ENCODE measurements around the gene CPSF4.
"Not testable (repeated sequence)": the region's sequence is repeated elsewhere in the genome, so short reads cannot be mapped to it uniquely, and the experiment has no call there.

The CPSF4 gene

GRCh38 chr7:99428972-99429566 lies 9.7 kb upstream of the CPSF4 start:
- Histone ChIP-seq H3K9ac (ENCODE audit: low read length) (no peak overlapping the region), H3K36me3 (ENCODE audit: control insufficient read depth, insufficient read depth, low read length, severe bottlenecking) (peaks cover 67% of the 10 kb centered on the region), H3K9me3 (ENCODE audit: control insufficient read depth, low read length) (no peaks in the 10 kb centered on the region), H3K27me3 (replicated peaks; ENCODE audit: control insufficient read depth, insufficient read depth, low read length) (no peaks in the 10 kb centered on the region), H3K4me1 (ENCODE audit: control insufficient read depth, insufficient read depth, low read length) (no peaks in the 10 kb centered on the region), H3K4me3 (ENCODE audit: low read length) (no peak overlapping the region)
- no peak for DNase-seq (ENCODE audit: low read depth)

- H3K4me1 ChIP-seq (ENCODE audit: control insufficient read depth, insufficient read depth, low read length): no peaks in the 10 kb centered on the region
- no peak overlapping the region for H3K9ac ChIP-seq (ENCODE audit: low read length)
- peaks cover 67% of the 10 kb centered on the region for H3K36me3 ChIP-seq (ENCODE audit: control insufficient read depth, insufficient read depth, low read length, severe bottlenecking)
- H3K9me3 ChIP-seq (ENCODE audit: control insufficient read depth, low read length): no peaks in the 10 kb centered on the region
- H3K27me3 ChIP-seq (replicated peaks; ENCODE audit: control insufficient read depth, insufficient read depth, low read length): no peaks in the 10 kb centered on the region
- no peak overlapping the region for H3K4me3 ChIP-seq (ENCODE audit: low read length)
- no peak for DNase-seq (ENCODE audit: low read depth)
Observed at GRCh38 chr7:99429756-99430155, 9.0 kb upstream of the CPSF4 start.

- not testable (repeated sequence) for H3K9me3 ChIP-seq (ENCODE audit: control insufficient read depth, low read length); H3K4me3 ChIP-seq (ENCODE audit: low read length); H3K9ac ChIP-seq (ENCODE audit: low read length); H3K27me3 ChIP-seq (replicated peaks; ENCODE audit: control insufficient read depth, insufficient read depth, low read length); DNase-seq (ENCODE audit: low read depth); H3K4me1 ChIP-seq (ENCODE audit: control insufficient read depth, insufficient read depth, low read length)
- H3K36me3 ChIP-seq (ENCODE audit: control insufficient read depth, insufficient read depth, low read length, severe bottlenecking): peaks cover 59% of the 10 kb centered on the region
Observed at GRCh38 chr7:99431756-99432540, 6.8 kb upstream of the CPSF4 start.

GRCh38 chr7:99433158-99433557 lies 5.6 kb upstream of the CPSF4 start:
- no peak overlapping the region for H3K9ac ChIP-seq (ENCODE audit: low read length)
- no peak overlapping the region for H3K4me3 ChIP-seq (ENCODE audit: low read length)
- no peaks in the 10 kb centered on the region for H3K9me3 ChIP-seq (ENCODE audit: control insufficient read depth, low read length)
- H3K4me1 ChIP-seq (ENCODE audit: control insufficient read depth, insufficient read depth, low read length): peaks cover 6% of the 10 kb centered on the region
- no peaks in the 10 kb centered on the region for H3K27me3 ChIP-seq (replicated peaks; ENCODE audit: control insufficient read depth, insufficient read depth, low read length)
- H3K36me3 ChIP-seq (ENCODE audit: control insufficient read depth, insufficient read depth, low read length, severe bottlenecking): peaks cover 59% of the 10 kb centered on the region
- DNase-seq (ENCODE audit: low read depth): no peak

- Histone ChIP-seq H3K9ac (ENCODE audit: low read length) (peak overlapping the region; percentile 92), H3K36me3 (ENCODE audit: control insufficient read depth, insufficient read depth, low read length, severe bottlenecking) (peaks cover 21% of the 10 kb centered on the region), H3K4me3 (ENCODE audit: low read length) (peak overlapping the region; percentile 90), H3K9me3 (ENCODE audit: control insufficient read depth, low read length) (no peaks in the 10 kb centered on the region), H3K27me3 (replicated peaks; ENCODE audit: control insufficient read depth, insufficient read depth, low read length) (no peaks in the 10 kb centered on the region), H3K4me1 (ENCODE audit: control insufficient read depth, insufficient read depth, low read length) (peaks cover 33% of the 10 kb centered on the region)
- no peak for DNase-seq (ENCODE audit: low read depth)
Observed at GRCh38 chr7:99437946-99438572, 684 bp upstream of the CPSF4 start.

GRCh38 chr7:99440195-99440594 lies 1.5 kb downstream of the CPSF4 start:
- H3K36me3 ChIP-seq (ENCODE audit: control insufficient read depth, insufficient read depth, low read length, severe bottlenecking): peaks cover 13% of the 10 kb centered on the region
- H3K4me3 ChIP-seq (ENCODE audit: low read length): peak overlapping the region; percentile 90
- no peaks in the 10 kb centered on the region for H3K27me3 ChIP-seq (replicated peaks; ENCODE audit: control insufficient read depth, insufficient read depth, low read length)
- DNase-seq (ENCODE audit: low read depth): peak; percentile 54
- H3K9ac ChIP-seq (ENCODE audit: low read length): peak overlapping the region; percentile 92
- peaks cover 35% of the 10 kb centered on the region for H3K4me1 ChIP-seq (ENCODE audit: control insufficient read depth, insufficient read depth, low read length)
- no peaks in the 10 kb centered on the region for H3K9me3 ChIP-seq (ENCODE audit: control insufficient read depth, low read length)

- Histone ChIP-seq H3K9ac (ENCODE audit: low read length) (no peak overlapping the region), H3K9me3 (ENCODE audit: control insufficient read depth, low read length) (no peaks in the 10 kb centered on the region), H3K36me3 (ENCODE audit: control insufficient read depth, insufficient read depth, low read length, severe bottlenecking) (peaks cover 64% of the 10 kb centered on the region), H3K4me3 (ENCODE audit: low read length) (no peak overlapping the region), H3K27me3 (replicated peaks; ENCODE audit: control insufficient read depth, insufficient read depth, low read length) (no peaks in the 10 kb centered on the region), H3K4me1 (ENCODE audit: control insufficient read depth, insufficient read depth, low read length) (peaks cover 18% of the 10 kb centered on the region)
- DNase-seq (ENCODE audit: low read depth): no peak
Observed at GRCh38 chr7:99446096-99446495, 7.4 kb downstream of the CPSF4 start.

- H3K27me3 ChIP-seq (replicated peaks; ENCODE audit: control insufficient read depth, insufficient read depth, low read length): no peaks in the 10 kb centered on the region
- no peak overlapping the region for H3K4me3 ChIP-seq (ENCODE audit: low read length)
- no peak overlapping the region for H3K9ac ChIP-seq (ENCODE audit: low read length)
- H3K4me1 ChIP-seq (ENCODE audit: control insufficient read depth, insufficient read depth, low read length): peaks cover 3% of the 10 kb centered on the region
- no peaks in the 10 kb centered on the region for H3K9me3 ChIP-seq (ENCODE audit: control insufficient read depth, low read length)
- H3K36me3 ChIP-seq (ENCODE audit: control insufficient read depth, insufficient read depth, low read length, severe bottlenecking): peaks cover 81% of the 10 kb centered on the region
- no peak for DNase-seq (ENCODE audit: low read depth)
Observed at GRCh38 chr7:99447943-99448342, 9.2 kb downstream of the CPSF4 start.

- peaks cover 85% of the 10 kb centered on the region for H3K36me3 ChIP-seq (ENCODE audit: control insufficient read depth, insufficient read depth, low read length, severe bottlenecking)
- H3K4me3 ChIP-seq (ENCODE audit: low read length): no peak overlapping the region
- DNase-seq (ENCODE audit: low read depth): no peak
- no peak overlapping the region for H3K9ac ChIP-seq (ENCODE audit: low read length)
- H3K27me3 ChIP-seq (replicated peaks; ENCODE audit: control insufficient read depth, insufficient read depth, low read length): no peaks in the 10 kb centered on the region
- peaks cover 2% of the 10 kb centered on the region for H3K4me1 ChIP-seq (ENCODE audit: control insufficient read depth, insufficient read depth, low read length)
- H3K9me3 ChIP-seq (ENCODE audit: control insufficient read depth, low read length): no peaks in the 10 kb centered on the region
Observed at GRCh38 chr7:99448855-99449254, 10.1 kb downstream of the CPSF4 start.

GRCh38 chr7:99449326-99449725 lies 10.6 kb downstream of the CPSF4 start:
- Histone ChIP-seq H3K27me3 (replicated peaks; ENCODE audit: control insufficient read depth, insufficient read depth, low read length) (no peaks in the 10 kb centered on the region), H3K36me3 (ENCODE audit: control insufficient read depth, insufficient read depth, low read length, severe bottlenecking) (peaks cover 88% of the 10 kb centered on the region), H3K9ac (ENCODE audit: low read length) (no peak overlapping the region), H3K4me1 (ENCODE audit: control insufficient read depth, insufficient read depth, low read length) (peaks cover 2% of the 10 kb centered on the region), H3K9me3 (ENCODE audit: control insufficient read depth, low read length) (no peaks in the 10 kb centered on the region), H3K4me3 (ENCODE audit: low read length) (no peak overlapping the region)
- no peak for DNase-seq (ENCODE audit: low read depth)

GRCh38 chr7:99451936-99452335 lies 13.2 kb downstream of the CPSF4 start:
- no peak overlapping the region for H3K4me3 ChIP-seq (ENCODE audit: low read length)
- DNase-seq (ENCODE audit: low read depth): no peak
- H3K9me3 ChIP-seq (ENCODE audit: control insufficient read depth, low read length): no peaks in the 10 kb centered on the region
- no peaks in the 10 kb centered on the region for H3K27me3 ChIP-seq (replicated peaks; ENCODE audit: control insufficient read depth, insufficient read depth, low read length)
- H3K36me3 ChIP-seq (ENCODE audit: control insufficient read depth, insufficient read depth, low read length, severe bottlenecking): peaks cover 91% of the 10 kb centered on the region
- H3K9ac ChIP-seq (ENCODE audit: low read length): no peak overlapping the region
- no peaks in the 10 kb centered on the region for H3K4me1 ChIP-seq (ENCODE audit: control insufficient read depth, insufficient read depth, low read length)

All from adipocyte (in vitro differentiated cells).